Stimulated activated memory B cell treated with anti-CD40 and anti-IgM and Interleukin-4, amounts not matched to agents 10 μg/mL and 1 μg/mL and 100 μg/mL, for 72 hours (primary cell): ENCODE data around the gene RAB6C.
"Not testable (repeated sequence)": the region's sequence is repeated elsewhere in the genome, so short reads cannot be mapped to it uniquely, and the experiment has no call there.

Source experiments
- ATAC-seq: fragments of 150-1000 bp; cut with Tn5 transposase; 2 replicates; pipeline ENCODE4 v1.10.0; 2021
- H3K27ac Mint-ChIP-seq: one replicate; pipeline ENCODE4 v1.8.0; 2022; ENCODE audit warnings: mild to moderate bottlenecking, mixed read lengths
- H3K27me3 Mint-ChIP-seq: one replicate; pipeline ENCODE4 v1.8.0; 2022; ENCODE audit warnings: mixed read lengths
- H3K36me3 Mint-ChIP-seq: one replicate; pipeline ENCODE4 v1.8.0; 2022; ENCODE audit warnings: mixed read lengths
- H3K4me1 Mint-ChIP-seq: one replicate; pipeline ENCODE4 v1.8.0; 2022; ENCODE audit warnings: mixed read lengths
- H3K4me3 Mint-ChIP-seq: one replicate; pipeline ENCODE4 v1.8.0; 2022; ENCODE audit warnings: mild to moderate bottlenecking, moderate library complexity, mixed read lengths
- H3K9me3 Mint-ChIP-seq: one replicate; pipeline ENCODE4 v1.8.0; 2022; ENCODE audit warnings: mixed read lengths

RAB6C gene

GRCh38 chr2:129979629-129980155 is at the start of gene RAB6C:
TSS of gene RAB6C (plus strand) at chr2:129979666. CDS start at chr2:129980116, 450 bp downstream.
- H3K36me3 Mint-ChIP-seq, ATAC-seq, H3K27ac Mint-ChIP-seq, H3K9me3 Mint-ChIP-seq: not testable (repeated sequence)
- Mint-ChIP-seq H3K4me3 (peak within 1 kb of the TSS; percentile 72), H3K4me1 (peaks cover 15% of the 10 kb centered on the region), H3K27me3 (peaks cover 58% of the 10 kb centered on the region)

DNA sequence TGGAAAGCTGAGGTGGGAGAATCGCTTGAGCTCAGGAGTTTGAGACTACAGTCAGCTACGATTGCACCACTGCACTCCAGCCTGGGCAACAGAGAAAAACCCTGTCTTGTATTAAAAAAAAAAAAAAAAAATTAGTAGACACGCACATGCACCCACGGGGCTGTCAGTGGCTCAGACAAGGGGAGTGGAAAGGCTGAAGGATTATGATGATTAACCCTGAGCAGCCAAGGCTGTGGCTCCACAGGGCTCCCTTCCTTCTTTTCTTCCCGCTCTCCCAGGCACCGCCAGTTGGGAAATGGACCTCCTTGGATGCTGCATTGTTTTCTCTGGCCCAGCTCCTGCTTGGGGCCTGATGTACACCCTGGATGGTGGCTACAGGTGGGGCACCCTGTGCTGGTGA is 49.0 kb upstream of the RAB6C start:
- Mint-ChIP-seq H3K4me3 (no peak overlapping the region), H3K27me3 (peaks cover 32% of the 10 kb centered on the region), H3K4me1 (no peaks in the 10 kb centered on the region), H3K27ac (no peak overlapping the region), H3K36me3 (no peaks in the 10 kb centered on the region), H3K9me3 (no peaks in the 10 kb centered on the region)
- no peak for ATAC-seq

DNA sequence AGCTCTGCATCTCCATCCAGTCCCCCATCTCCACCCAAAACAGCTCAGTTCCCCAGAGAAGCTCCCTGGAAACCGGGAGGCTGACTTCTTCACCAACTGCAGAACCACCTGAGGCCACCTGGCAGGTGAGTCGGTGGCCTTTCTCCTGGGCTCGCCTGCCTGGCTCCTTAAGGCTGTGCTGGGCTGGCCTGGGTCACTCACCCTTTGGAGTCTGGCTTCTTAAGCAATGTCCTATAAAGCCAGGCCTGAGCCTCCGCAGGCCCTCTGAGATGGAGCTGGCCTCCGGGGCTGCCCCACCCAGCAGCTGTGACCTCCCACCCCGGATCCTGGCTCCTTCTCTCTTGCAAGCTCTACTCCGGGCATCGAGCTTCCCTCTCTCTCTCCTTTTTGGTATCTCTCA is 46.1 kb upstream of the RAB6C start:
- not testable (repeated sequence) for H3K9me3 Mint-ChIP-seq, H3K4me3 Mint-ChIP-seq, H3K36me3 Mint-ChIP-seq, ATAC-seq, H3K27ac Mint-ChIP-seq, H3K4me1 Mint-ChIP-seq
- peaks cover 44% of the 10 kb centered on the region for H3K27me3 Mint-ChIP-seq

- Mint-ChIP-seq H3K9me3 (no peaks in the 10 kb centered on the region), H3K4me1 (no peaks in the 10 kb centered on the region), H3K36me3 (no peaks in the 10 kb centered on the region), H3K27ac (no peak overlapping the region), H3K4me3 (no peak overlapping the region), H3K27me3 (peaks cover 52% of the 10 kb centered on the region)
- no peak for ATAC-seq
Observed at GRCh38 chr2:129934044-129934822, 45.2 kb upstream of the RAB6C start.

DNA sequence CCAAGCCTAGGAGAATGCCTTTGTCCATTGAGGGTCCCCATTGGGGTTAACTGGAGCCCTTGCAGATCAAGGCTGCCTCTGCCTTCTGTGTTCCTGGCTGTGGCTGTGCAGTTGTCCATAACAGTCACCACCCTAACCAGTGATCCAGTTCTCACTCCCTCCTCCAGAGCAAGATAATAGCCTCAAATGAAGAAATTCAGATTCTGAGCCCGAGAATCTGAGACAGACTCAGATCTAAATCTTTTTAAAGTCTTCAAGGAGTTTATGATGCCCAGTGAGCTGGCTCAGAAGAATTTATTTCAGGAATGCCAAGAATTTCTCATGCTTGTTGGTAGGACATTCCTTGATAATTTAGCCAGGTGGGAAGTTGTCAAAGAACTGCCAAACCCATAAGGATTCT is 44.3 kb upstream of the RAB6C start:
- H3K4me3 Mint-ChIP-seq, result no peak overlapping the region
- H3K4me1 Mint-ChIP-seq, result no peaks in the 10 kb centered on the region
- ATAC-seq, result no peak
- H3K27ac Mint-ChIP-seq, result no peak overlapping the region
- no peaks in the 10 kb centered on the region for H3K36me3 Mint-ChIP-seq
- no peaks in the 10 kb centered on the region for H3K9me3 Mint-ChIP-seq
- peaks cover 53% of the 10 kb centered on the region for H3K27me3 Mint-ChIP-seq

GRCh38 chr2:129936334-129936934 is 43.0 kb upstream of the RAB6C start:
- ATAC-seq, result peak; percentile 64

GRCh38 chr2:129938850-129939471 is 40.5 kb upstream of the RAB6C start:
- peak; percentile 24 for ATAC-seq
- not testable (repeated sequence) for H3K4me1 Mint-ChIP-seq, H3K27ac Mint-ChIP-seq, H3K4me3 Mint-ChIP-seq, H3K9me3 Mint-ChIP-seq, H3K36me3 Mint-ChIP-seq
- H3K27me3 Mint-ChIP-seq, result peaks cover 34% of the 10 kb centered on the region

More at GRCh38 chr2:129936334-129936934, 43.0 kb upstream of the RAB6C start:
- H3K27ac Mint-ChIP-seq, result no peak overlapping the region
- no peak overlapping the region for H3K4me3 Mint-ChIP-seq
- peaks cover 53% of the 10 kb centered on the region for H3K27me3 Mint-ChIP-seq
- H3K9me3 Mint-ChIP-seq, result no peaks in the 10 kb centered on the region
- H3K4me1 Mint-ChIP-seq, result no peaks in the 10 kb centered on the region
- no peaks in the 10 kb centered on the region for H3K36me3 Mint-ChIP-seq

GRCh38 chr2:129943456-129943855 is 36.0 kb upstream of the RAB6C start:
- not testable (repeated sequence) for H3K4me3 Mint-ChIP-seq, H3K27ac Mint-ChIP-seq, H3K4me1 Mint-ChIP-seq, H3K9me3 Mint-ChIP-seq, ATAC-seq, H3K36me3 Mint-ChIP-seq
- H3K27me3 Mint-ChIP-seq, result peaks cover 36% of the 10 kb centered on the region

DNA sequence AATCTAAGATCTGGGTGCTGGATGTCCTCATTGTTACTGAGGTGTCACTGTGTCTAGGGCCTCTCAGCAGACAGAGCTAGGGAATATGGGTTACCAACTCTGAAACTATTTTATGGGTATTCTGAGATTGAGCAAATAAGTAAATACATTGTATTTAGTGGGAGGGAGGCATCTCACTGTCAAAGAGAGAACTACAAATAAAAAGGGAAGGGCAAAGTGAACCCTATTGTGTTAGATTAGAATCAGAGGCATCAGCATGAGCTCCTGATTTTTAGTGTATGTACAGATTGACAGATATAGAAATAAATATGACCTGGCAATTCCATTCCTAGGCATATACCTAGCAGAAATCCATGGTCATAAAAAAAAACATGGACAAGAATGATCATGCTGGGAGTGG is 33.9 kb upstream of the RAB6C start:
- Mint-ChIP-seq H3K4me1 (peaks cover 6% of the 10 kb centered on the region), H3K4me3 (no peak overlapping the region), H3K9me3 (no peaks in the 10 kb centered on the region), H3K36me3 (no peaks in the 10 kb centered on the region), H3K27me3 (peaks cover 28% of the 10 kb centered on the region), H3K27ac (no peak overlapping the region)
- no peak for ATAC-seq

DNA sequence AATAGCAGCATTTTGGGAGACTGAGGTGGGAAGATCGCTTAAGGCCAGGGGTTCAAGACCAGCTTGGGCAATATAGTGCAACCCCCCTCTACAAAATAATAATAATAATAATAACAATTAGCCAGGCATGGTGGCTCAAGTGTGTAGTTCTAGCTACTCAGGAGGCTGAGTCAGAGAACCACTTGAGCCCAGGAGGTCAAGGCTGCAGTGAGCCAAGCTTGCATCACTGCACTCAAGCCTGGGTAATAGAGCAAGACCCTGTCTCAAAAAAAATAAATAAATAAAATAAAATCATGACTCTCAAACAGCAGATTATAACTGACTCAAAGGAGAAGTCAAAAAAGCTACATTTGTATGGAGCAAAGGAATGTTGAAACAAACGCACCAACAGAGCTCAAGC is 31.8 kb upstream of the RAB6C start:
- peaks cover 28% of the 10 kb centered on the region for H3K27me3 Mint-ChIP-seq
- not testable (repeated sequence) for ATAC-seq, H3K4me3 Mint-ChIP-seq, H3K9me3 Mint-ChIP-seq, H3K36me3 Mint-ChIP-seq, H3K4me1 Mint-ChIP-seq, H3K27ac Mint-ChIP-seq

- H3K36me3 Mint-ChIP-seq, H3K27ac Mint-ChIP-seq, H3K4me1 Mint-ChIP-seq, ATAC-seq, H3K9me3 Mint-ChIP-seq, H3K4me3 Mint-ChIP-seq: not testable (repeated sequence)
- peaks cover 28% of the 10 kb centered on the region for H3K27me3 Mint-ChIP-seq
Observed at GRCh38 chr2:129956171-129956570, 23.3 kb upstream of the RAB6C start.

- Mint-ChIP-seq H3K27ac (no peak overlapping the region), H3K27me3 (peaks cover 28% of the 10 kb centered on the region), H3K36me3 (no peaks in the 10 kb centered on the region), H3K4me3 (no peak overlapping the region), H3K4me1 (peaks cover 5% of the 10 kb centered on the region), H3K9me3 (no peaks in the 10 kb centered on the region)
- no peak for ATAC-seq
Observed at GRCh38 chr2:129957891-129958290, 21.6 kb upstream of the RAB6C start.

- not testable (repeated sequence) for H3K4me3 Mint-ChIP-seq, H3K36me3 Mint-ChIP-seq, H3K4me1 Mint-ChIP-seq, ATAC-seq, H3K9me3 Mint-ChIP-seq, H3K27ac Mint-ChIP-seq
- peaks cover 28% of the 10 kb centered on the region for H3K27me3 Mint-ChIP-seq
Observed at GRCh38 chr2:129958736-129959135, 20.7 kb upstream of the RAB6C start.

GRCh38 chr2:129968605-129969004 is 10.9 kb upstream of the RAB6C start:
- H3K36me3 Mint-ChIP-seq, ATAC-seq, H3K27ac Mint-ChIP-seq, H3K9me3 Mint-ChIP-seq, H3K4me1 Mint-ChIP-seq, H3K4me3 Mint-ChIP-seq: not testable (repeated sequence)
- peaks cover 35% of the 10 kb centered on the region for H3K27me3 Mint-ChIP-seq

DNA sequence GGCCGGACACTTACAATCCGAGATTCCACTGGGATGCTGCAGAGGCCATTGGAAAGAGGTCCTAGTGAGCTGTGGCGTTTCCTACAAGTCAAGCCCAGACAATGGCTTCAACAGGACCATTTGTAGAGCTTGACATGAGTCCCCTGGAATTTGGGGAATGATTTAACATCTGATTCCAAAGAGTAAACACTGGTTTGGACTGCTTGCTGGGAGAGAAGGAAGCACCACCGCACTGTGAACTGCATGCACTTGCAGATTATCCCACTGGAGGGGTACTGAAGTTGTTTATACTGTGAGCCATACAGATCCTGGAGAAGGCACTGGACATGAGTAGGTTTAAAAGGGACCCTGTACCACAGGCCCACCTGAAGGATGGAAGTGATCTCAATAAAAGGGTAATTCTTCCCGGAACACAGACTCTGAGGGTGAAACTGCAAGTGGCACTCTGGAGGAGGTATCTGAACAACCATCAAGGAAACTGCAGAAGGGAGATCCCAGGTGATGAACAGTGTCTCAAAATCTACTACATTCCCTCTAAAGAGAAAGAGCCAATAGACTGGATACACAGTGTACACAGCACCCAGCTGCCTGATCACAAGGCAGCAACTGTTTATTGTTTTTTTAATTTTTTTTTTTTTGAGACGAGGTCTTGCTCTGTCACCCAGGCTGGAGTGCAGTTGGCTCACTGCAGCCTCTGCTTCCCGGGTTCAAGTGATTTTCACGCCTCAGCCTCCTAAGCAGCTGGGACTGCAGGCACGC is 4.3 kb upstream of the RAB6C start:
- ATAC-seq, result no peak
- Mint-ChIP-seq H3K4me1 (peaks cover 10% of the 10 kb centered on the region), H3K9me3 (peaks cover 4% of the 10 kb centered on the region), H3K4me3 (no peak overlapping the region), H3K27ac (no peak overlapping the region), H3K27me3 (peaks cover 33% of the 10 kb centered on the region), H3K36me3 (no peaks in the 10 kb centered on the region)
